K562 (cell line): ENCODE data around the gene SLC13A4. TPM values are rescaled to one million over a fixed set of nuclear protein-coding genes. Genes with fewer than 3 reads are reported as not detected.

Source experiments
- ATAC-seq: fragments of 200-7000 bp; cut with Tn5 transposase; 3 replicates; pipeline ENCODE4 v1.9.1; 2020; ENCODE audit warnings: moderate library complexity
- BruUV-seq: library from RNA; stranded (reverse); fragments of 400-500 nt; replicated peaks from 2 replicates; lab custom pipeline; 2021; lab: Mats Ljungman, UMichigan
- CTCF ChIA-PET: fragments of 300-600 bp; formaldehyde crosslinking; extraction: SDS; loops from one replicate; lab custom pipeline; 2021; ENCODE audit warnings: low intra/inter-chr PET ratio; lab: Yijun Ruan, JAX
- POLR2A ChIA-PET: fragments of 300-600, 350-650 bp; sonication (Branson Sonifier 250); formaldehyde crosslinking; extraction: SDS; loops from one replicate; lab custom pipeline; 2021; ENCODE audit warnings: antibody characterized with exemption, inconsistent platforms; lab: Yijun Ruan, JAX
- DNase-seq, 4 experiments: peaks; one replicate each; pipeline versions ENCODE4 v3.0.0 to v3.0.0-alpha.2; 2011 to 2018; ENCODE audit warnings: low spot score in 3 of 4, mixed read lengths in 3 of 4; ENCODE audit errors: extremely low read depth in 1 of 4
- FAIRE-seq: peaks from 2 replicates; lab custom pipeline; 2011; peaks lifted over from hg19 to GRCh38; lab: Jason Lieb, UNC
- H2AFZ ChIP-seq: 2 replicates; pipeline ENCODE4 v1.6.0; 2011; ENCODE audit warnings: low read depth, low read length, control low read depth, inconsistent platforms
- H3K27ac ChIP-seq: fragments of 200-600 bp; 3 replicates; pipeline ENCODE4 v1.8.0; 2011; ENCODE audit warnings: low read depth, mild to moderate bottlenecking, control low read depth, inconsistent platforms, low read length, moderate library complexity, mixed read lengths; ENCODE audit errors: extremely low read depth
- H3K27me3 ChIP-seq, 2 experiments: fragments of 300-600 bp in 1 of 2; 2 replicates in 1 of 2; 3 replicates in 1 of 2; pipeline versions ENCODE4 v1.6.0 to v1.8.0; 2011; ENCODE audit warnings: inconsistent platforms in 2 of 2, low read length in 2 of 2, mild to moderate bottlenecking in 1 of 2, mixed read lengths in 1 of 2, moderate library complexity in 1 of 2; ENCODE audit not compliant: control insufficient read depth in 2 of 2, insufficient read depth in 2 of 2
- H3K36me3 ChIP-seq: fragments of 300-600 bp; 3 replicates; pipeline ENCODE4 v1.8.0; 2011; ENCODE audit warnings: mild to moderate bottlenecking, low read length, inconsistent platforms; ENCODE audit not compliant: control insufficient read depth, insufficient read depth
- H3K4me1 ChIP-seq, 2 experiments: fragments of 200-600 bp in 1 of 2; replicated peaks in 1 of 2; 2 replicates in 1 of 2; 3 replicates in 1 of 2; pipeline versions ENCODE4 v1.5.1 to v1.8.0; 2011; ENCODE audit warnings: inconsistent platforms in 2 of 2, low read length in 2 of 2, mild to moderate bottlenecking in 1 of 2, mixed read lengths in 1 of 2, moderate library complexity in 1 of 2; ENCODE audit not compliant: control insufficient read depth in 2 of 2, insufficient read depth in 2 of 2
- H3K4me2 ChIP-seq: 2 replicates; pipeline ENCODE4 v1.6.1; 2011; ENCODE audit warnings: low read length, control low read depth, inconsistent platforms, mixed read lengths; ENCODE audit not compliant: insufficient read depth
- H3K4me3 ChIP-seq: fragments of 200-600 bp; sonication (generic), shearing (Covaris generic); 2 replicates; pipeline ENCODE4 v1.5.1; 2016; ENCODE audit warnings: control low read depth, inconsistent platforms
- H3K79me2 ChIP-seq: fragments of 200-600 bp; 3 replicates; pipeline ENCODE4 v1.8.0; 2011; ENCODE audit warnings: low read length, inconsistent platforms; ENCODE audit not compliant: control insufficient read depth, insufficient read depth
- H3K9ac ChIP-seq, 2 experiments: 2 replicates each; pipeline versions ENCODE4 v1.6.0 to v1.6.1; 2011; ENCODE audit warnings: low read depth in 2 of 2, low read length in 2 of 2, control low read depth in 1 of 2, inconsistent platforms in 1 of 2, mild to moderate bottlenecking in 1 of 2, mixed read lengths in 1 of 2; ENCODE audit not compliant: insufficient read depth in 1 of 2
- H3K9me1 ChIP-seq: one replicate; pipeline ENCODE4 v1.6.0; 2011; ENCODE audit warnings: inconsistent platforms, mild to moderate bottlenecking, low read length, moderate library complexity; ENCODE audit not compliant: control insufficient read depth, insufficient read depth
- H3K9me3 ChIP-seq: replicated peaks from 2 replicates; pipeline ENCODE4 v1.5.1; 2011; ENCODE audit warnings: low read depth, low read length, inconsistent platforms; ENCODE audit not compliant: control insufficient read depth, insufficient read depth
- H4K20me1 ChIP-seq: replicated peaks from 2 replicates; pipeline ENCODE4 v1.6.1; 2011; ENCODE audit warnings: low read length, inconsistent platforms, mixed read lengths; ENCODE audit not compliant: control insufficient read depth, insufficient read depth
- ATF7 ChIP-seq: fragments of 450-650 bp; IDR thresholded peaks from 2 replicates; pipeline ENCODE4 v1.7.1; 2014; ENCODE audit warnings: mild to moderate bottlenecking, moderate library complexity
- LEF1 ChIP-seq: fragments of 450-650 bp; IDR thresholded peaks from 2 replicates; pipeline ENCODE4 v1.6.1; 2016; ENCODE audit warnings: mild to moderate bottlenecking
- RBBP5 ChIP-seq: fragments of 200-600 bp; sonication (generic); IDR thresholded peaks from 2 replicates; pipeline ENCODE4 v1.6.1; 2012; ENCODE audit warnings: borderline replicate concordance, mild to moderate bottlenecking, low read length, control low read depth, inconsistent platforms; ENCODE audit not compliant: insufficient read depth, poor library complexity, severe bottlenecking
- ZNF551 ChIP-seq: fragments of 250-450 bp; sonication (Bioruptor Pico); IDR thresholded peaks from 2 replicates; pipeline ENCODE4 v1.5.0; 2021; ENCODE audit warnings: mild to moderate bottlenecking, moderate library complexity
- WGBS: fragments of 100-300 bp; shearing (Covaris generic); methylation state at CpG from one replicate; pipeline ENCODE4 v1.1.6; 2016; ENCODE audit warnings: low coverage, mixed read lengths; ENCODE audit not compliant: insufficient coverage; ENCODE audit errors: missing lambda C conversion rate; 5-methylcytosine and 5-hydroxymethylcytosine counted together
- in situ Hi-C: fragments of 300-500 bp; cut with MboI; formaldehyde crosslinking; loops from 4 replicates; pipeline ENCODE4 v1.15.0; 2018; ENCODE audit warnings: inconsistent platforms, mixed read lengths
- intact Hi-C: fragments of 100-400 bp; cut with micrococcal nuclease; formaldehyde crosslinking; loops from 2 replicates; pipeline ENCODE4 v1.14.2; 2022
- polyA plus RNA-seq, 8 experiments: library from polyadenylated mRNA; depleted of rRNA in 4 of 8; stranded (reverse) in 5 of 8; unstranded in 3 of 8; fragments of >200 nt; fragmentation: Nextera tagmentation in 2 of 8; fragmentation: Illumina TruSeq in 1 of 8; extraction: Ambion mirVana in 2 of 8; extraction: Trizol in 1 of 8; gene quantifications; 2 replicates each; pipeline versions ENCODE4 v1.2.1 to v1.2.3, GENCODE V29; 2011 to 2014; ENCODE audit warnings: inconsistent platforms in 1 of 8, missing spikeins in 1 of 8
- total RNA-seq, 7 experiments: library from RNA; depleted of rRNA in 6 of 7; stranded (reverse); fragments of >200 nt in 6 of 7; fragmentation: Illumina TruSeq in 2 of 7; extraction: Trizol in 2 of 7; gene quantifications; 2 replicates each; pipeline versions ENCODE4 v1.2.1 to v1.2.3, GENCODE V29; 2011 to 2021; ENCODE audit warnings: low replicate concordance in 1 of 7
- TF ChIP-seq, protein P1 (sequence below): fragments of 250-450 bp; sonication (Bioruptor Pico); IDR thresholded peaks from 2 replicates; pipeline ENCODE4 v1.4.0; 2020

The SLC13A4 gene
- total and polyA plus RNA-seq, 9 of the 15 experiments (the other 6 are each of a cell fraction or from before 2014, with no cell fraction given): 0.11 to 1.0 (median 0.36) TPM

DNA sequence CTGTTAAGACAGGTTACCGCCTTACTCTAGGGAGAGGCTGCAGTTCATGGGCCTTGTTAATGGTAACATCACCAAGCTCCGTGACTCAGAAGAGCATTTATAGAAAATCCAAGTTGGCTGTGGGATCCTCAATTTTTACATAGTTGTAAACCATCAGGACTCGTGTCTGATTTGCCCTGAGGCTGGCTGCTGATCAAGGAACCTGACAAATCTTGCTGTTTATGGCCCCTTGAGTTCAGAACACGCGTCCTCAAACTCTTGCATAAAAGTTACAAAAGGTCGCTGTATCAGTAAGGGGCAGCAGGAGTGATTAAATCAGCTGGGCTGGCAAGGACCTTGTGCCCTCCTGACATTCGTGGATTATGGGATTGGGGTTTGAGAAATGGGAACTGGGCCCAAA is 4.6 kb downstream of the SLC13A4 start (continued):
- no peak for TF ChIP-seq LEF1

- ChIA-PET CTCF (no interaction called here), POLR2A (interaction anchor here (0.8 to 1.1 kb wide), 2 partner anchors 13 to 15 kb away, joined by 3 to 4 read pairs; no protein-coding TSS in a partner anchor)
- Histone ChIP-seq H4K20me1 (no peaks in the 10 kb centered on the region), H3K4me3 (no peak overlapping the region), H3K4me2 (peak overlapping the region; percentile 33; the same call in 1 of the 2 replicates), H3K27me3 (peaks cover 15 to 26% of the 10 kb centered on the region in 2 experiments; a peak in 4 of 5 replicates), H3K9me3 (no peaks in the 10 kb centered on the region), H3K4me1 (peaks cover 0 to 10% of the 10 kb centered on the region in 2 experiments; a peak in 4 of 5 replicates), H3K9me1 (no peaks in the 10 kb centered on the region), H3K79me2 (no peaks in the 10 kb centered on the region), H3K36me3 (no peaks in the 10 kb centered on the region), H3K9ac (peak overlapping the region in 1 of 2 experiments; percentile 32; a peak in 1 of 4 replicates), H3K27ac (no peak overlapping the region), H2AFZ (peak overlapping the region; percentile 57)
- in situ Hi-C loops: no loop called here
- no peak for FAIRE-seq
- no peak for DNase-seq
- TF ChIP-seq RBBP5 (peak; percentile 51), ZNF551 (CRISPR knock-in tag) (no peak), ATF7 (no peak)
- TF ChIP-seq, protein P1, sequence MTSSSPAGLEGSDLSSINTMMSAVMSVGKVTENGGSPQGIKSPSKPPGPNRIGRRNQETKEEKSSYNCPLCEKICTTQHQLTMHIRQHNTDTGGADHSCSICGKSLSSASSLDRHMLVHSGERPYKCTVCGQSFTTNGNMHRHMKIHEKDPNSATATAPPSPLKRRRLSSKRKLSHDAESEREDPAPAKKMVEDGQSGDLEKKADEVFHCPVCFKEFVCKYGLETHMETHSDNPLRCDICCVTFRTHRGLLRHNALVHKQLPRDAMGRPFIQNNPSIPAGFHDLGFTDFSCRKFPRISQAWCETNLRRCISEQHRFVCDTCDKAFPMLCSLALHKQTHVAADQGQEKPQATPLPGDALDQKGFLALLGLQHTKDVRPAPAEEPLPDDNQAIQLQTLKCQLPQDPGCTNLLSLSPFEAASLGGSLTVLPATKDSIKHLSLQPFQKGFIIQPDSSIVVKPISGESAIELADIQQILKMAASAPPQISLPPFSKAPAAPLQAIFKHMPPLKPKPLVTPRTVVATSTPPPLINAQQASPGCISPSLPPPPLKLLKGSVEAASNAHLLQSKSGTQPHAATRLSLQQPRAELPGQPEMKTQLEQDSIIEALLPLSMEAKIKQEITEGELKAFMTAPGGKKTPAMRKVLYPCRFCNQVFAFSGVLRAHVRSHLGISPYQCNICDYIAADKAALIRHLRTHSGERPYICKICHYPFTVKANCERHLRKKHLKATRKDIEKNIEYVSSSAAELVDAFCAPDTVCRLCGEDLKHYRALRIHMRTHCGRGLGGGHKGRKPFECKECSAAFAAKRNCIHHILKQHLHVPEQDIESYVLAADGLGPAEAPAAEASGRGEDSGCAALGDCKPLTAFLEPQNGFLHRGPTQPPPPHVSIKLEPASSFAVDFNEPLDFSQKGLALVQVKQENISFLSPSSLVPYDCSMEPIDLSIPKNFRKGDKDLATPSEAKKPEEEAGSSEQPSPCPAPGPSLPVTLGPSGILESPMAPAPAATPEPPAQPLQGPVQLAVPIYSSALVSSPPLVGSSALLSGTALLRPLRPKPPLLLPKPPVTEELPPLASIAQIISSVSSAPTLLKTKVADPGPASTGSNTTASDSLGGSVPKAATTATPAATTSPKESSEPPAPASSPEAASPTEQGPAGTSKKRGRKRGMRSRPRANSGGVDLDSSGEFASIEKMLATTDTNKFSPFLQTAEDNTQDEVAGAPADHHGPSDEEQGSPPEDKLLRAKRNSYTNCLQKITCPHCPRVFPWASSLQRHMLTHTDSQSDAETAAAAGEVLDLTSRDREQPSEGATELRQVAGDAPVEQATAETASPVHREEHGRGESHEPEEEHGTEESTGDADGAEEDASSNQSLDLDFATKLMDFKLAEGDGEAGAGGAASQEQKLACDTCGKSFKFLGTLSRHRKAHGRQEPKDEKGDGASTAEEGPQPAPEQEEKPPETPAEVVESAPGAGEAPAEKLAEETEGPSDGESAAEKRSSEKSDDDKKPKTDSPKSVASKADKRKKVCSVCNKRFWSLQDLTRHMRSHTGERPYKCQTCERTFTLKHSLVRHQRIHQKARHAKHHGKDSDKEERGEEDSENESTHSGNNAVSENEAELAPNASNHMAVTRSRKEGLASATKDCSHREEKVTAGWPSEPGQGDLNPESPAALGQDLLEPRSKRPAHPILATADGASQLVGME (CRISPR knock-in tag): 0 out of 2 replicates have a peak, but pooled peaks have one; percentile 21
- no TSS peak for BruUV-seq
- intact Hi-C loops: no loop called here
- 29% methylated on average over 21 of the region's 21 CpGs for WGBS
- 0 out of 3 replicates have a peak, but pooled peaks have one; percentile 10 for ATAC-seq
Measured at GRCh38 chr7:135721198-135721820, 6.7 kb downstream of the SLC13A4 start.
